K562 (cell line): Measurements from ENCODE around the gene FLT1. TPM values are rescaled to one million over a fixed set of nuclear protein-coding genes. Genes with fewer than 3 reads are reported as not detected.

Experiments used
- ATAC-seq: fragments of 200-7000 bp; cut with Tn5 transposase; 3 replicates; pipeline ENCODE4 v1.9.1; 2020; ENCODE audit warnings: moderate library complexity
- BruUV-seq: library from RNA; stranded (reverse); fragments of 400-500 nt; replicated peaks from 2 replicates; lab custom pipeline; 2021; lab: Mats Ljungman, UMichigan
- CTCF ChIA-PET: fragments of 300-600 bp; formaldehyde crosslinking; extraction: SDS; loops from one replicate; lab custom pipeline; 2021; ENCODE audit warnings: low intra/inter-chr PET ratio; lab: Yijun Ruan, JAX
- POLR2A ChIA-PET: fragments of 300-600, 350-650 bp; sonication (Branson Sonifier 250); formaldehyde crosslinking; extraction: SDS; loops from one replicate; lab custom pipeline; 2021; ENCODE audit warnings: antibody characterized with exemption, inconsistent platforms; lab: Yijun Ruan, JAX
- DNase-seq, 4 experiments: peaks; one replicate each; pipeline versions ENCODE4 v3.0.0 to v3.0.0-alpha.2; 2011 to 2018; ENCODE audit warnings: low spot score in 3 of 4, mixed read lengths in 3 of 4; ENCODE audit errors: extremely low read depth in 1 of 4
- FAIRE-seq: peaks from 2 replicates; lab custom pipeline; 2011; peaks lifted over from hg19 to GRCh38; lab: Jason Lieb, UNC
- H2AFZ ChIP-seq: 2 replicates; pipeline ENCODE4 v1.6.0; 2011; ENCODE audit warnings: low read depth, low read length, control low read depth, inconsistent platforms
- H3K27ac ChIP-seq: fragments of 200-600 bp; 3 replicates; pipeline ENCODE4 v1.8.0; 2011; ENCODE audit warnings: low read depth, mild to moderate bottlenecking, control low read depth, inconsistent platforms, low read length, moderate library complexity, mixed read lengths; ENCODE audit errors: extremely low read depth
- H3K27me3 ChIP-seq, 2 experiments: fragments of 300-600 bp in 1 of 2; 2 replicates in 1 of 2; 3 replicates in 1 of 2; pipeline versions ENCODE4 v1.6.0 to v1.8.0; 2011; ENCODE audit warnings: inconsistent platforms in 2 of 2, low read length in 2 of 2, mild to moderate bottlenecking in 1 of 2, mixed read lengths in 1 of 2, moderate library complexity in 1 of 2; ENCODE audit not compliant: control insufficient read depth in 2 of 2, insufficient read depth in 2 of 2
- H3K36me3 ChIP-seq: fragments of 300-600 bp; 3 replicates; pipeline ENCODE4 v1.8.0; 2011; ENCODE audit warnings: mild to moderate bottlenecking, low read length, inconsistent platforms; ENCODE audit not compliant: control insufficient read depth, insufficient read depth
- H3K4me1 ChIP-seq, 2 experiments: fragments of 200-600 bp in 1 of 2; replicated peaks in 1 of 2; 2 replicates in 1 of 2; 3 replicates in 1 of 2; pipeline versions ENCODE4 v1.5.1 to v1.8.0; 2011; ENCODE audit warnings: inconsistent platforms in 2 of 2, low read length in 2 of 2, mild to moderate bottlenecking in 1 of 2, mixed read lengths in 1 of 2, moderate library complexity in 1 of 2; ENCODE audit not compliant: control insufficient read depth in 2 of 2, insufficient read depth in 2 of 2
- H3K4me2 ChIP-seq: 2 replicates; pipeline ENCODE4 v1.6.1; 2011; ENCODE audit warnings: low read length, control low read depth, inconsistent platforms, mixed read lengths; ENCODE audit not compliant: insufficient read depth
- H3K4me3 ChIP-seq: fragments of 200-600 bp; sonication (generic), shearing (Covaris generic); 2 replicates; pipeline ENCODE4 v1.5.1; 2016; ENCODE audit warnings: control low read depth, inconsistent platforms
- H3K79me2 ChIP-seq: fragments of 200-600 bp; 3 replicates; pipeline ENCODE4 v1.8.0; 2011; ENCODE audit warnings: low read length, inconsistent platforms; ENCODE audit not compliant: control insufficient read depth, insufficient read depth
- H3K9ac ChIP-seq, 2 experiments: 2 replicates each; pipeline versions ENCODE4 v1.6.0 to v1.6.1; 2011; ENCODE audit warnings: low read depth in 2 of 2, low read length in 2 of 2, control low read depth in 1 of 2, inconsistent platforms in 1 of 2, mild to moderate bottlenecking in 1 of 2, mixed read lengths in 1 of 2; ENCODE audit not compliant: insufficient read depth in 1 of 2
- H3K9me1 ChIP-seq: one replicate; pipeline ENCODE4 v1.6.0; 2011; ENCODE audit warnings: inconsistent platforms, mild to moderate bottlenecking, low read length, moderate library complexity; ENCODE audit not compliant: control insufficient read depth, insufficient read depth
- H3K9me3 ChIP-seq: replicated peaks from 2 replicates; pipeline ENCODE4 v1.5.1; 2011; ENCODE audit warnings: low read depth, low read length, inconsistent platforms; ENCODE audit not compliant: control insufficient read depth, insufficient read depth
- H4K20me1 ChIP-seq: replicated peaks from 2 replicates; pipeline ENCODE4 v1.6.1; 2011; ENCODE audit warnings: low read length, inconsistent platforms, mixed read lengths; ENCODE audit not compliant: control insufficient read depth, insufficient read depth
- ATF3 ChIP-seq, 2 experiments: fragments of 450-650 bp in 1 of 2; sonication (generic) in 1 of 2; formaldehyde crosslinking in 1 of 2; IDR thresholded peaks in 1 of 2; conservative IDR thresholded peaks in 1 of 2; 2 replicates each; pipeline versions ENCODE4 v1.6.1 to v1.8.1; 2016 to 2023; ENCODE audit warnings: mild to moderate bottlenecking in 2 of 2, moderate library complexity in 2 of 2, inconsistent platforms in 1 of 2, missing genetic modification reagents in 1 of 2
- FOSL1 ChIP-seq: fragments of 200-800 bp; sonication (Bioruptor generic); conservative IDR thresholded peaks from 2 replicates; pipeline ENCODE4 v1.6.1; 2016; ENCODE audit warnings: missing genetic modification characterization, missing compliant biosample characterization
- HMGXB4 ChIP-seq: sonication (generic); formaldehyde crosslinking; IDR thresholded peaks from 2 replicates; pipeline ENCODE4 v1.8.1; 2023; ENCODE audit warnings: mild to moderate bottlenecking, missing genetic modification reagents
- HNRNPUL1 ChIP-seq: fragments of 200-400 bp; formaldehyde crosslinking; IDR thresholded peaks from 2 replicates; pipeline ENCODE4 v1.6.1; 2017; ENCODE audit warnings: low read length
- PHB2 ChIP-seq: fragments of 450-650 bp; IDR thresholded peaks from 2 replicates; pipeline ENCODE4 v1.6.1; 2017; ENCODE audit warnings: low read depth
- RERE ChIP-seq: sonication (generic); formaldehyde crosslinking; IDR thresholded peaks from 2 replicates; pipeline ENCODE4 v1.8.0; 2023; ENCODE audit warnings: missing genetic modification reagents, mild to moderate bottlenecking, borderline replicate concordance
- WGBS: fragments of 100-300 bp; shearing (Covaris generic); methylation state at CpG from one replicate; pipeline ENCODE4 v1.1.6; 2016; ENCODE audit warnings: low coverage, mixed read lengths; ENCODE audit not compliant: insufficient coverage; ENCODE audit errors: missing lambda C conversion rate; 5-methylcytosine and 5-hydroxymethylcytosine counted together
- in situ Hi-C: fragments of 300-500 bp; cut with MboI; formaldehyde crosslinking; loops from 4 replicates; pipeline ENCODE4 v1.15.0; 2018; ENCODE audit warnings: inconsistent platforms, mixed read lengths
- intact Hi-C: fragments of 100-400 bp; cut with micrococcal nuclease; formaldehyde crosslinking; loops from 2 replicates; pipeline ENCODE4 v1.14.2; 2022
- polyA plus RNA-seq, 8 experiments: library from polyadenylated mRNA; depleted of rRNA in 4 of 8; stranded (reverse) in 5 of 8; unstranded in 3 of 8; fragments of >200 nt; fragmentation: Nextera tagmentation in 2 of 8; fragmentation: Illumina TruSeq in 1 of 8; extraction: Ambion mirVana in 2 of 8; extraction: Trizol in 1 of 8; gene quantifications; 2 replicates each; pipeline versions ENCODE4 v1.2.1 to v1.2.3, GENCODE V29; 2011 to 2014; ENCODE audit warnings: inconsistent platforms in 1 of 8, missing spikeins in 1 of 8
- total RNA-seq, 7 experiments: library from RNA; depleted of rRNA in 6 of 7; stranded (reverse); fragments of >200 nt in 6 of 7; fragmentation: Illumina TruSeq in 2 of 7; extraction: Trizol in 2 of 7; gene quantifications; 2 replicates each; pipeline versions ENCODE4 v1.2.1 to v1.2.3, GENCODE V29; 2011 to 2021; ENCODE audit warnings: low replicate concordance in 1 of 7

The FLT1 gene
- total and polyA plus RNA-seq, 9 of the 15 experiments (the other 6 are each of a cell fraction or from before 2014, with no cell fraction given) = 0.01 to 2.0 (median 0.22) TPM

- TF ChIP-seq RERE (CRISPR knock-in tag) = no peak
- no peak for TF ChIP-seq PHB2
- TF ChIP-seq HMGXB4 = no peak
Observed at GRCh38 chr13:28501547-28501946, 6.6 kb upstream of the FLT1 start (continued).

- ATAC-seq (no peak), DNase-seq (no peak), FAIRE-seq (no peak)
- Histone ChIP-seq H3K4me2 (no peak overlapping the region), H3K9me1 (no peaks in the 10 kb centered on the region), H3K27ac (no peak overlapping the region), H3K27me3 (peaks cover 10 to 22% of the 10 kb centered on the region in 2 experiments), H3K79me2 (no peaks in the 10 kb centered on the region), H3K4me3 (no peak overlapping the region), H3K9ac (no peak overlapping the region), H3K9me3 (no peaks in the 10 kb centered on the region), H3K36me3 (no peaks in the 10 kb centered on the region), H3K4me1 (peaks cover 6 to 11% of the 10 kb centered on the region in 2 experiments; a peak in 3 of 5 replicates), H2AFZ (no peak overlapping the region), H4K20me1 (no peaks in the 10 kb centered on the region)
- intact Hi-C loops = no loop called here
- TF ChIP-seq HNRNPUL1 = no peak
- peak; percentile 64 for TF ChIP-seq FOSL1 (tag)
- TF ChIP-seq ATF3 (IDR thresholded peaks at IDR 0.05) = peak; percentile 80
- TF ChIP-seq ATF3 (CRISPR knock-in tag; conservative IDR thresholded peaks at IDR 0.05) = no peak
- ChIA-PET CTCF (no interaction called here), POLR2A (no interaction called here)
- in situ Hi-C loops = no loop called here
- no TSS peak for BruUV-seq
- WGBS = 13% methylated on average over 5 of the region's 5 CpGs
Observed at GRCh38 chr13:28499609-28500008, 4.7 kb upstream of the FLT1 start.
